ENCODE measurements around the gene C1orf21.

Gene C1orf21

DNA sequence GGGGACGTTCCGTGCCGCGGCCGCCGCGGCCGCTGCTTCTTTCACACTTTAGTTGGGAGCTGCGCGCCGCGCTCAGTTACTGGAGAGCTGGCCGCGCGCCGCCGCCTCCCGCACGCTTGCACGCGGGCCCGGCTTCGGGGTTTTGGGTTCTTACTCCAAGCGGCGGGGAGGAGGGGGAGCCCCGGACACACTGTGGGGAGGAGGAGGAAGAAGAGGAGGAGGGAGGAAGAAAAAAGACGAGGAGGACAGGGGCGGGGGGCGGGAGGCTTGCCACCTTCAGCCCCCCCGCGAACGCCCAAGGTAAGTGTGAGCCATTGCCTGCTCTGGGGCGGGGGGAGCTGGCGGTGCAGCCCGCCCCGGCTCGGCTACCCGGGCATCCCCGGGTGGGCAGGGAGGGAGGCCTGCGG lies 243 bp downstream of the C1orf21 start:
- DNase-seq: peak in 8 of 51 donors; percentile 28 to 58 (median 42)

DNA sequence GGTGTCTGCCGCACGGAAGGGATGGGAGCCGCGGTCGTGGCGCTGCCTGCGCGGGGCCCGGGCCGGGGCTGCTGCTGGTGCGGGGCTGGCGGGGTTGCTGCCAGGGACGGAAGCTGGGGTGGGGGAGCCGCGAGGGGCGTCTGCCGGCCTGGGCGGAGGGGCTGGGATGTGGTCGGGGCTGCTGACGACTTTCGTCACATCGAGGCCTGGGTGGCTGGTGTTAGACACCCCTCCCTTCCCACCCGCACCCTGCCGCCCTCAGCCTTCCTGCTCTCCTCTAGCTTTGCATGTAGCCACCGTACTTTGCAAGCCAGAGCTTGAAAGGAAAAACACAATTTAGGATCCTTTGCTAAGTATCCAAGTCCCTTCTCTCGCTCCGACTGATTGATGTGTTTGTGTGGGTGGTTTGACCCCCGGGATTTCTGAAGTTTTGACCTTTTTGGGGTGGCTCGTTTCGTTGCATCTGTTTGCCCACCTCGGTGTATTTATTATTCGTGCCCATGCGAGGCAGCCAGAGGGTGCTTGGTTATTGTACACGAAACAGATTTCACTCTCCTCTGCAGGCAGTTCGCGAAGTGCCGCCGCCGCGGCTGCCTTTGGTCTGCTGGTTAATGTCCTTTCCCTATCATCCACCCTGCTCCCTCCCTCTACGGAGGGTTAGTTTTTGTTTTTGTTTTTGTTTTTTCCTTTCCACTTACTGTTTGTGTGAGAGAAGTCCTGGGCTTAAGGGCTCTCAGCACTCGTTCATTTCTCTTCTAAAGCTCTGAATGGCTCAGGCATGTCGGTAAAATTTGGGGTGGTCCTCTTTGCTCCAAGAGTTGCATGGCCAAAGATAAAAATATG lies 868 bp downstream of the C1orf21 start:
- DNase-seq: peak in 39 of 51 donors; percentile 3 to 76 (median 32)

DNA sequence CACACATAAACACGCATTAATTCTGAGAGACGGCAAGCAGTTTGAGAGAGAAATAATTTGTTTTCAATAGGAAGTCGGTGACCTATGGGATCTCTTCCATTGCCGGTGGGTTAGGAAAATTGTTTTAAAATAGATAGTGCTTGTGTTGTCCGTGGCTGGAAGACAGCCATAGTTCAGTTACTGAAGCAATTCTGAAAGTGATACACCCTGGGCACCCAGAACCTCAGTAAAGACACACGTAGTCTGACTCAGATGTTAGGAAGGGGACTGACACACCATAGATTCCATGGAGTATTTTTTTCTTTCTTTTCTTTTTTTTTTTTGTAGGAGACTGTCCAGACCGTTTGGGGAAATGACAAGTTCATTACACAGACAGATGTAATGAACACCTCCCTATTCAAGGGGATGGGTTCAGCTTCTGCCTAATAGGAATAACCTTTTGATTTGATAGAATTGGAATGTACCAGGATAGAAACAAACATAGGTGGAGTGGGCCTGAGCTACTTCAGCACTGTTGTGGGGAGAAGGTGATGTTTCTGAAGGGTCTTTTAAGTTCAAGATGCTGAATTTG lies 1.6 kb downstream of the C1orf21 start:
- DNase-seq: peak in 3 of 51 donors; percentile 4 to 69 (median 13)

DNA sequence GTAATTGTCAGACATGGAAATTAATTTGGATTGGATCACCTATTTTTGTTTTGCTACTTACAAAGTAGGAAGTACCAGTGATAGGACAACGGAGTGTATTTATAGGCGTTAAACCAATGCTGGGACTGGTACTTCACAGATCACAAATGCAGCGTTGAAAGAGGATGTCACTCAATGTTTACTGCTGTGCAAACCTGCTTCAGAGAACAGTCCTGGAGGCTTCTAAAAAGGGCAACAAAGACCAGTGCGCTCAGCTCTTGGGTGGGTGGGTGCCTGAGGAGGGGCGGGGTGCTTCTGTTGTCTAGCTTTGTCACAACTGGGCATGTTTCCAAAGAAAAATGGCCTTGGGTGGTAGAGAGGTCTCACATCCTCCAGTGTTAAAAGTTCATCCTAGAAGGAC lies 2.1 kb downstream of the C1orf21 start:
- DNase-seq: peak in 3 of 51 donors; percentile 6 to 21 (median 8)

DNA sequence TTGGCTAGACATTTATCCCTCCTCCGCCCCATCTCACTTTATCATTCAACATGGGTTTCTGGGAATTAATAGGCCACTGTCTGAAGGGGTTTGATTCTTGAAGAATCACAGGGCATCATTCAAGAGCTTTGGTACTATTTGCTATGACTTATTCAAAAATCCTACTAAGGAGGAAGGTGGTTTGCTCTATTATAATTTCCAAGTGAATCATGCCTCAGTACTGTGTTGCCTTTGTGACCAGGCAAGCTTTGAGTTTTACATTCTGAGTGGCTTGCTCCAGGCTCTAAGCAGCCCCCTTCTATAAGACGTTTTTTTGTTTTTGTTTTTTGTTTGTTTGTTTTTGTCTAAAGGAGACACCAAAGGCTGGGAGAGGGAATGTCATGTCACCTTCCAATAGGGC lies 2.6 kb downstream of the C1orf21 start:
- DNase-seq: no peak

DNA sequence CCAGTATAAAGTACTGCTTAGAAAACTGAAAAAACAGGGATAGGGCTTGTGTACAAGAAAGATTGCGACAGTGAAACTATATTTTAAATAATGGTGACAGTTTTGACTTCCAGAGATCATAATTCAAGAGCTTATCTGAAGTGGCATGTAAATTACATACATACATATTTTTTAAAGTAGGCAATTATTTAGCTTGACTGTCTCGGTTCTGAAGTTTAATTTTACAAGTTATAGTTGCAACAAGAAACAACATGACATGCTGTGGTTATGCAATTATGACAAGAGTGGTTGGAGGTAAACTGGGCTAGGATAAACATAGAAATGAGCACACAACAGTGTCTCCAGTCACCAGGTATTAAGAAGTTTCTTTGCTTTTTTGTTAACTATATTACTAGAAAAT lies 4.1 kb downstream of the C1orf21 start:
- DNase-seq: no peak

DNA sequence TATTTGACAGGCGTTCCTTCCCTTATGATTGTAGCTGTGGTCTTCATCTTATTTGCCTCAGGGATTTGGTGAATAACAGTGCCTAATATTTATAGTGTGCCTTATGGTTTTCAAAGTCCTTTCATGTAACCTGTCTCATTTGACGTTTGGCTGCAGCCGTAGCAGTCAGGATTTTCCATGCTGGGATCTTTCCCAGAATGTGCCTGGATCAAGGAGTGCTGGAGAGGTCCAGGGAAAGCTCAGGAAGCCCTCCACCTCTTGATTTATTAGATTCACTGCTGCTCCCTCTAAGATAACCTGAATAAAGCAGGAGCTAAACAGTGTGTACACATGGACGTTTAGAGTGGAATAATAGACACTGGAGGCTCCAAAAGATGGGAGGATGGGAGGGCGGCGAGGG lies 5.2 kb downstream of the C1orf21 start:
- no peak for DNase-seq

DNA sequence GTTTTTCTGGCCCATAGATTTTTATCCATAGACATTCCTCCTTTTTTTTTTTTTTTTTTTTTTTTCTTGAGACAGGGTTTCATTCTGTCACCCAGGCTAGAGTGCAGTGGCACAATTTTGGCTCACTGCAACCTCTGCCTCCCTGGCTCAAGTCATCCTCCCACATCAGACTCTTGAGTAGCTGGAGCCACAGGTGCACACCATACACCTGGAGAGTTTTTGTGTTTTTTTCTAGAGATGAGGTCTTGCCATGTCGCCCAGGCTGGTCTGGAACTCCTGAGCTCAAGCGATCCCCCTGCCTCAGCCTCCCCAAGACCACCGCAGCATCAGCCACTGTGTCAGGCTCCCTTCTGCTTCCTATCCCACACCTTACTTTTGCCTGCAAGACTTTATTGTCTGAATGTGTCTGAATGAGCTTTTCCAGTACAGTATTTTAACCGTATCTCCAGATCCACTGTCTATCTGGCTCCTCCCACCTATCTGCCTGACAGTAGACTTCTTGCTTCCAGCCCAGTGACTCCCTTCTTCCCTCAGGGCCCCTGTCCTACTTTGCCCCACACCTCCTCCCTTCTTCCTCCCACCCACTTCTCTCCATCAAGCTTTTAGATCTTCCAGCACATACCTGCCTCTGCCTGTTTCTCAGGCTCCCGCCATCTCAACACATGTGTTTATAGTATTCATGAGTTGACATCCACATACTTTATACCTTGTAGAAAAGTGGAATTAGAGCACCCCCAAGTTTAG lies 6.1 kb downstream of the C1orf21 start:
- no peak for DNase-seq

DNA sequence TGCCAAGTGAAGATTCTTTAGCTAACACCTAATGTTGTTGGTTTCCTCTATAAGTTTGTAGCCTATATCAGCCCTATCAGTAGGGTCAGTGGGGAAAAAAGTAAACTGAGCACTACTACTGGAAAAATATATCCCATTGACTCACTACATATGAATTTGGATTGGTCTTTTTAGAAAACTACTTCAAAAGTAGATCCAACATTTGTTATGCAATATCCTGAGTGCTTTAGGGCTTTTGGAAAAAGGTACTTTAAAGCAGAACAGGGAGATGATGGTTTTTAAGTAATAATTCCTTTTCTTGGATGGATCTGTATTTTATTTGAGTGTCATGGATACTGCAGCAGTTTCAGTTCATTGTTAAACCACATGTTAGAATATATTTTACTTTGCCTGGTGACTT lies 7.1 kb downstream of the C1orf21 start:
- DNase-seq: no peak

DNA sequence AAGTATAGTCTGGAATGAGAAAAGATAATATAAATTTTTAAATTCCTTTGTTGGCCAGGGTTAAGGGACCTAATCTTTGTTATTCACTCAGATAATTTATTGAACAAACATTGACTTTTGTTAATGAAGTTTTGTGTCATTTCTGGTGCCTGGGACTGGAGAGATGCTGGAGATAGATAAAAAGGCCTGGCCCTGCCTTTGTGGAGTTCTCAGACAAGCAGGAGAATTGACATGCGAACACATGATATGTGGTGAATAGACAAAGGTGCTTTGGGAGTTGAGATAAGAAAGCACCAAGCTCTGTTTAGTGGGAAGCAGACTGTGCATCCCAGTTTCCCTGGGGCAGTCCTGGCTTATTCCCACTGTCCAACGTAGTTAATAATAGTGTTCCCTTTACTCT lies 8.5 kb downstream of the C1orf21 start:
- DNase-seq: no peak

DNA sequence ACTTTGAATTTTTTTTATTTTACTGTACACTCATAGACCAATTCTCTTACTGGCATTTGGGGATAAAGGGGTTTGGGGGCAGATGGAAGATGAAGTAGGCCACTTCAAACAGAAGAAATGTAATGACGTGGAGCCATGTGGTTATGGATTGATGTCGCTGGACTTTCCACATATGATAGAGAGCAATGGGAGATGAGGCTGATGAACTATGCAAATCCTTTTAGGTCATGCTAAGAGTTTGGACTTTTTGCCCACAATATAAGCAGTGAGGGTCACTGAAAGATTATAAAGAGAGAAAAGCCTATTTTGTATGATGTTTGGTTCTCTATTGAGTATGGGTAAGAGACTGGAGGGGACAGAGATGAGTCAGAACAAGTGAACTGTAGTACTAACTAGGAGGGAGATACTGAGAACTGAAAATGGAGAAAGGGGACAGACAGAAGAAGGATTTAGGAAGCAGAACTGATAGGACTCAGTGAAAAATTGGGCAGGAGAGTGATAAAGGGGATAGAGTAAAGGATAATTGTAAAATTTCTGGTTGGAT lies 9.2 kb downstream of the C1orf21 start:
- no peak for DNase-seq

DNA sequence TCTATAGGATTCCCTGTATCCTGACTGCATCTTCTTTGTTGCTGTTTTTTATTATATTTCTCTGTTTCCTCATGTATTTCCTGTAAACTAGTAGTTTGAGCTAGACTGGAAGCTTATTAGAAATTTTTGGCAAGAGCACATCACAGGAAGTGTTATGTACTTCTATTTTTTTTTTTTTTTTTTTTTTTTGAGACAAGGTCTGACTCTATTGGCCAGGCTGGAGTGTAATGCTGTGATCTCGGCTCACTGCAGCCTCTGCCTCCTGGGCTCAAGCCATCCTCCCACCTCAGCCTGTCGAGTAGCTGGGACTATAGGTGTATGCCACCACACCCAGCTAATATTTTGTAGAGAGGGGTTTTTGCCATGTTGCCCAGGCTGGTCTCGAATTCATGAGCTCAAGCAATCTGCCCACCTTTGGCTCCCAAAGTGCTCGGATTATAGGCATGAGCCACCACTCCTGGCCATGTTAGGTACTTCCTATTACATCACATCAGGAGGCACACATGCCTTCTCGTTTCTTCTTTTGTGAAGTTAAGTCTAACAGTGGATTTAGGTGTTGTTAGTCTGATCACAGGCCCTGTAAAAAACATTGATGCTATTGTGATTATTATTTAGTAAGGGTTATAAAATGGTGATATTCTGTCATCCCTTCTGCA lies 12.5 kb downstream of the C1orf21 start:
- no peak for DNase-seq

DNA sequence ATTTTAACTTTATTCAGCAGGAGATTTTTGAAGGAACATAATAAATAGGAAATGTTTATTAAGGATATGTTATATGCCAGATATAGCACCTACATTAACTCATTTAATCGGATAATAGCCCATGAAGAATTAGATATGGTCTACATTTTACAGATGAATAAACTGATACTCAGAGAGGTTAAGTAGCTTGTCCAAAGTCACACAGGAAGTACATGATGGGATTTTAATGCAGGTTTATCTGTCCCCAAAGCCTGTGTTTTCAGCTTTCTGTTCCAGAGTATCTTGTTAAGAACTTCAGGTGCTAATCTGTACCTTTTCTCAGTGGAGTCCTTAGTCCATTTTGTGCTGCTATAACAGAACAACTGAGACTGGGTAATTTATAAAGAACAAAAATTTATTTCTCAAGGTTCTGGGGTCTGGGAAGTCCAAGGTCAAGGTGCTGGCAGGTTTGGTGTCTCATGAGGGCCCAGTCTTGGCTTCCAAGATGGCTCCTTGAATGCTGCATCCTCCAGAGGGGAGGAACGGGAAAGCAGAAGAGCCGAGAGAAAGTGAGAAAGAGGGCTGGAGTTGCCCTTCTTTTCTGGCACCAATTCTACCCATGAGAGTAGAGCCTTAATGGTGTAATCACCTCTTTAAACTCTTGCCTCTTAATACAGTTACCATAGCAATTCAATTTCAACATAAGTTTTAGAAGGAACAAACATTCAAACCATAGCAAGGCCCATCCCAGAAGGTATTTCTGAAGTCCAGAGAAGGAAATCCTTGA lies 17.3 kb downstream of the C1orf21 start:
- DNase-seq: no peak

DNA sequence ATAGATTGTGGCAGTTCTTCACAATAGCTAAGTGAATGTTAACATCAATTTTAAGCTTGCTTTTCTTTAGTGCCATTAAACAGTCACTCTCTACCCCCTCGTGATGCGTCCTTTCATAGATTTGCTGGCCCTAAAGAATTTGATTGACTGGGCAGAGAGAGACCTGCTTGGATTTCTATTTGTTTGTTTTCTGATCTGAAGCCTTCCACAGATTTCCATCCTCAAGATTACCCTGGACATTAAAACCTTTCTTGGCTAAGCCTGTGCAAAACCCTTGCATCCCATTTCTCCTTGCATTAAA lies 17.8 kb downstream of the C1orf21 start:
- no peak for DNase-seq

DNA sequence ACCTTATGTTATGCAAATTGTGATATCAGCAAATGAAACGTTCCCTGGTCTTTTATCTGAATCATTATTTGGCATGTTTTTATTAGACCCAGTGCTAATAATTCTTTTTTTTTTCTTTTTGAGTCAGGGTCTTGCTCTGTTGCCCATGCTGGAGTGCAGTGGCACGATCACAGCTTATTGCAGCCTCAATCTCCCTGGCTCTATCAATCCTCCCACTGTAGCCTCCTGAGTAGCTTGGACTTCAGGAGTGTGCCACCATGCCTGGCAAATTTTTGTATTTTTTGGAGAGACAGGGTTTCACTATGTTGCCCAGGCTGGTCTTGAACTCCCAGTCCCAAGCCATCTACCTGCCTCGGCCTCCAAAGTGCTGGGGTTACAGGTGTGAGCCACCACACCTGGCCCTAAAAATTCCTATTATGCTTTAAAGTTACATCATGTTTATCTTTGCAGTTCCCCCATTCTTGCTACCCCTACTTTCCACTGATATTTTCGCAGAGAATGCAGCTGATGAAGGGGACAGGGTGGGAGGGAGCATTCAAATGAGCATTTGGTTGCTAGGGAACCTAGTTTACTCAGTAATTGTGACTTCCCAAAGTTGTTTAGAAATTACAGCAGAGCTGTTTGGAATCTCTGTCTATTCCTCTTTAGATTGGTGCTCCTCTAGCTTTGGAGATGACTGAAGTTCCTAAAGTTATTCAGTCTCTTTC lies 18.4 kb downstream of the C1orf21 start:
- DNase-seq: no peak

DNA sequence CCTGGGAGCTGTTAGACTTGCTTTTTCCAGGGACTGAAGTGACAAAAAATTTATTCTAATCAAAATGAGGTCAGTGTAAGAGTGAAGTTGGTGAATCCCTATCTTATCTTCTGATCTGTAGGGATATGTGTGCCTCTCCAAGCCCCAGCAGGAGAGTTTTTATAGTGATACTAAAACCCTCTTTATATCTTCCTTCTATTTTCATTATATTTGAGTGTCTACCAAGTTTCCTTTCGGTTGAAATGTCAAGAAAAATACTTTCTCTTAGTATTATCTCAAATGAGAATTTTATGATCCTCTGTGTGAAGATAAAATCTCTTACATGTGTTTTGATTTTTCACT lies 18.9 kb downstream of the C1orf21 start:
- DNase-seq: no peak

DNA sequence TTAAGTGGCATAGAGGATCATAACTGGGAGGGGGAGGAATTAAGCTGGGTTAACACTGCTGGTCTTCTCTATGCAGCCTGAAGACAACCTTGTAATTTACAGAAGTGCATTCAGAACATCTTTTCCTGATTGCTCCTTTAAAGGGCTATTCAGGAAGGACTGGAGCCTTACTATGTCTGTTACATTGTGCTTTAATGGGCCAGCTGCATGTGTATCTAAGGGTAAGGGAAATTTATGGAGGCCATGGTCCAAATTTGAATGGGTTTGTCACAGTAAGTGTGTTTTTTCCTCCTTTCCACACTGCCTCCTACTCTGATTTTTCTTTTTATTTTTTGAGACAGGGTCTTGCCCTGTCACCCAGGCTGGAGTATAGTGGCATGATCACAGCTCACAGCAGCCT lies 19.6 kb downstream of the C1orf21 start:
- no peak for DNase-seq

DNA sequence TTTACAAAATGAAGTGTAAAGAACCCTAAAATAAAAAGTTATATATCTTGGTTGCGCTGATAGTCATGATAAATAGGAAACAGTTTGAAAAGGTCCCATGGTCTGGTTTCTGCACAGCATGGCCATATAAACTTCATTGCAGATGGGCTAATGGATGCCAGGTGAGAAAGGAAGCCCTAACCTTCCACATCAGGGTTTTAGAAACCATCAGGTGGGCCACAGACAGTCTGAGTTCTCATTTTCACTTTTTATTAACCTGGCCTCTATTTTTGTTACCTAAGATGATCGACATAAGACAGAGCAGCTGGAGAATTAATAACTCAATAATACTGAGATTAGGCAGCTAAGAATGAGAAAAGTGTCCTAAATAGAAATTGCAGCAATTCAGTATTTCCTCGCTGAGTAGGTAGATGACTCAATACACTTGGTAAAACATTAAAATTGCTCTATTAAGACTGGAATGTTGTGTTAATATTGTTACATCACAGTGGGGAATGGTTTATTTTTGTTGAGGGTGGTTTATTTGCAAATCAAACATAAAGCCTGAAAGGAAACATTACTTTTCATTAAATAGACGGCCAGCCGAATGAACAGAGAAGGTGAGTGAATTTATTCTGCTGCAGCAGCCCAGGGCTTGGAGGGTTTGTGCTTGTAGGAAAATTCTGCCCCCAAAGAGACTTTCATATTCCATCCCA lies 21.1 kb downstream of the C1orf21 start:
- no peak for DNase-seq

DNA sequence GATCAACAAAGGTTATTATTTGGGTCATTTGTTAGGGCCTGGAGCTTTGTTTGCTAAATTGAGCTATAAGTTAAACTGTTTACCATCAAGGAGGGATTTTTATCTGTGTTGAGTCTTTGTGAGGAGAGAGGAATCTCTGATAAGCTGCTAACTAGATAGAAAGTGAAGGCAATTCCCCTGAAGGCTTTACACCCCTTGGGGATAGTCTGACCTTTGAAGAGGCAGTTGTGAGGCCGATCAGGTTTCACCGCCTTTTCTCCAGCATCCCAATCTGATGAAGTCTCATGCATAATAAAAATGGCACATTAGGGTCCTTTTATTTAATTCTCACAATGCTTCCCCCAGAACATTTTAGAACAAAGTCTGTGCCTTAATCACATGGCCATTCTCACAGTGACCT lies 21.8 kb downstream of the C1orf21 start:
- DNase-seq: no peak

DNA sequence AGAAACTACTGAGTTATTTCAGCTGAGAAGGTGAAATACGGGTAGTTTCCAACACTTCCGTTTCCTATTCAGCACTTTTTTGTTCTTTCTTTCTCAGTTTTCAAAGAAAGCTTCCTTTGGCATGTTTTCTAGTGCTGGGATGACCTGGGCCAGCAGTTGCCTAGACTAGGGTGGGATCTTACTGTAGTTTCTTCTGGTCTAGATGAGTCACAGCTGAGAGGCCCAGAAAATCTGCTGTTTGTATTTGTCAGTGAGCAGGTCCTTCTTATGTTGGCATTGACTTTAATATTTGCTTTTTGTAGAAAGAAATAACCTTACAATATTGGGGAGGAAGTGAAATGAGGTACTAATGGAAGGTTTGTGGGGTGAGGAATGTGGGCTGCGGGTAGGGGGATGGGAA lies 22.2 kb downstream of the C1orf21 start:
- DNase-seq: no peak
